GM18519 (cell line): ENCODE results near the gene MAFF.

Experiments
- ATAC-seq: cut with Tn5 transposase; IDR thresholded peaks from one replicate; pipeline ENCODE4 v1.9.1; 2021; ENCODE audit warnings: mild to moderate bottlenecking, moderate library complexity; ENCODE audit not compliant: unreplicated experiment, low FRiP score

The MAFF gene

DNA sequence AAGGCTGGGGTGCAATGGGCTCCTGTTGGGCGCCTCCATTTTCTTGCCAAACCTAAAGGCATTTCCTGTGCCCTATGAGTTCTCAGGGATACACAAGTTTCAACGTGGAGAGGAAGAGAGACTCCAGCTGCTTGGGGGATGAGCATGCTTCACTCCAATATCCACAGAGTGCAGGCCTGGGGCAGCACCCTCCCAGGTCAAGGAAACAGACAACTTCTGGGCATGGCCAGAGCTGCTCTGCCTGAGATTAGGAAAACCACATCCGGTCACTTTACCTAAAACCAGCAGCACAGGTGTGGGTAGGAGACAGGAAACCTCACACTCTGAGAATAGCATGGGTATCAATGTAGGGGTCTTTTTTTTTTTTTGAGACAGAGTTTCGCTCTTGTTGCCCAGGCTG, 42.3 kb downstream of the MAFF start:
- ATAC-seq = no peak

DNA sequence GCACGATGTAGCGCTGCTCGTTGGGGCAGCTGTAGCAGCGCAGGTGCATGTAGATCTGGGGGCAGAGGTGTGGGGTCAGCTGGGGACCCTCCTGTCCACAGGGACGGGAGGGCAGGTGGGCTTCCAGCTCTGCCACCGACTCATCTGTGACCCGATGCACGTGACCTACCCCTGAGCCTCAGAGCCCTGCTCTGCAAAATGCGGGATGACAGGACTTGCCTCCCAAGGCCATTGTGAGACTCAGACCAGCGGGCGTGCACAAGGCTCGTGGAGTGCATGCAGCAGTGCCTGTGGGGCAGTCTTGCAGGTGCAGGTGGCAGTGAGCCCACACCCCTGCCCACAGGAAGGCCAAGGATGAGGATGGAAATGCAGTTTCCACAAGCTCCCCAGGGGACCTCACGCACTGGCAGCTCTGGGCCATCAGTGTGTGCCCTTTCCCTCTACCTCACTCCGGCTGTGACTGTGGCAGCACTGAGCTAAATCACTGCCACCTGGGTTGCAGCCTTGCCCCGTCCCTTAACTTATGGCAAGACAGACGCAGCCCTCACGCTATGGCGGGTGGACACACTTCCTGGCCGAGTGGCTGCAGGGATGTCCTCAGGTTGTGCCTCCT, 44.4 kb downstream of the MAFF start:
- ATAC-seq = no peak

DNA sequence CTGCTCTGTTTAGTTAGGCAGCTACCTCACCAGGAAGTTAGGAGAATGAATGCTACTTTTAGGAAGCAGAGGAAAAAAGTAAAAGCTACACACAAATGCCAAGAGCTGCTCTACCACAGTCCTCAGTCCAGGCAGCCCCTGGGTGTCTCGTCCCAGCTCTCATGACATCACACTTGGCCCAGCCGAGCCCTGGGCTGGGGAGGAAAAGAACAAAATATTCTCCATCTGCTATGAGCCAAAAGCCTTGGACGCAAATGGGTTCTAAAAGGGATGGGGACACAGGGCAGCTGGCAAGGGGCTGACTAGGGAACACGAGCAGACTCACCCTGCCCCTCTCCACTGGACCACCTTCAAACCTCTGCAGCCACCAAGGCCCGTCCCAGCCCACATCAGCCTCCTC, 44.9 kb downstream of the MAFF start:
- ATAC-seq = no peak

DNA sequence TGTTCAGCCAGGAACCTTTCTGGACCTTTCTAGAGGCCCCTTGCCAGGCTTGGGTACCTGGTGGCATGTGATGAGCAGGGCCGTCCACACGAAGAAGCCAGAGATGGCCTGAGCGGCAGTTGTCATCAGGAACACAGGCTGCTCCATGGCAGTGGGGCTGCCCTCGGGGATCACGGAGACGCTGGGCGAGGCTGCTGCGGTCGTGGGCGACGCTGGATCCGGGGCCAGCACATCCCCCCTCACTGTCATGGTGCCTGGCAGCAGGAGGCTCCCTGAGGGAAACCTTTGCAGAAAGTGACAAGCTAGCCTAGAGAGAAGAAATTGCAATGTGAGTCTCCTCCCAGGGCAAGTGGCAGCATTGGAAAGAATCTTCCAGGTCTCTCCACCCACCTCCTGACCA, 45.9 kb downstream of the MAFF start:
- no peak for ATAC-seq

DNA sequence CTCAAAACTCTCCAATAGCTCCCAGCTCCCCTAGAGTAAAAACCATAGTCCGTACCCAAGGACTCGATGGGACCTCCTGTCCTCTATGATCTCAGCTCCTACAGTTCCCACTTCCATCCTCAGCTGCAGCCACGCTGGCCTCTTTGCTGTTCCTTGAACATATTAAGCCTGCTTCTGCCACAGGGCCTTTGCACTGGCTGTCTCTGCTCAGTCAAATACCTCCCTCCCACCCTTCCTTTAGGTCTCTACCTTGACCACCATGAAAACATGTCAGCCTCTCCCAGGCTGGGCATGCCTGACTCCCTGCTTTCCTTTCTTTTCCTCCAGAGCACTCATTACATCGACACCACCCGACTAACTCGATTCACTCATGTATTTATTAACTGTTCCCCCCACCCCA, 46.5 kb downstream of the MAFF start:
- no peak for ATAC-seq

DNA sequence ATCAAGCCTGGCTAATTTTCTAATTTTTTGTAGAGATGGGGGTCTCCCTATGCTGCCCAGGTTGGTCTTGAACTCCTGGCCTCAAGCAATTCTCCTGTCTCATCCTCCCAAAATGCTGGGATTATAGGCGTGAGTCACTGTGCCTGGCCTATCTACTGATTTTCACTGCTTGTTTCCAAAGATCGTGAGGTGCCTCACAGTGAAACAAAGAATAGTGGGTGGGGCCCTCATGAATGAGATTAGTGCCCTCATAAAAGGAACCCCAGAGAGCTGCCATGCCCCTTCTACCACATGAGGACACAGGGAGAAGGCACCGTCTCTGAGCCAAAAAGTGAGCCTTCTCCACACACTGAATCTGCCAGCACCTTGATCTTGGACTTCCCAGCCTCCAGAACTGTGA, 47.5 kb downstream of the MAFF start:
- ATAC-seq = no peak

DNA sequence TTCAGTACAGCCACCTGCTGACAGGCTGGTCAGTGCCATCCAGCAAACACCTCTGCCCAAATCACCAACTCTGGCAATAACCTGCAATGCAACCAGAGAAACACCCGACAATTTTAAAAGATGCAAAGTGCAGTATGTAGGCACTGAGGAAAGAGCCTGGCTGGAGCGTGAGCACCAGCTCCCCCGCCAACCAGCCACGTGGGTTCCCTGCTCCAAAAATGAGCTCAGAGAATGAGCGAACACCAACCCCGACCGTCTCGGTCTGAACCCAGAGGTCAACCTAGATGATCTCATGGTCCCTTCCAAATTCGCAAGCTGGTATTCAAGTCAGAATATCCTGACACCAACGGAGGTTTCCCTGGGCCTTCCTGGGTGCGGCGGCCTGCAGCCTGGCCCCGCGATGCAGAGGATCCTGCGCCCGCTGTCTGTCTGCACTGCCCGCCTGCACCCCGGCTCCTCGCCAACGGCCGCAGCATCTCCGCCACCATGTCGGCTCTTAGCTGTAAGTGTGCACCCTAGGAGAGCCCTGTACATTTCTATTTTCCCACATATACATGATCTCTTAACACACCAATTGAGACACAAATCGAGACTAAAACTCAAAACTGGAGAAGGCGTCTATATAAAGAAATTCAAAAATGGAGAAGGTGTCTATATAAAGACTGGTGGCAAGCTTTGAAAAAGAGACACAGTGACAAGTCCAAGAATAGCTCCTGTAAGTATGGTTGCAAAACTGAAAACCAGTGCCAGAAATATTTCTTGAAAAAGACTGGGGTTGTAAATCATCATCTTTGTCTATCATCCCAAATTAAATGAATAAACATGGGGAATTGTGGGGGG, 48.2 kb downstream of the MAFF start:
- no peak for ATAC-seq

DNA sequence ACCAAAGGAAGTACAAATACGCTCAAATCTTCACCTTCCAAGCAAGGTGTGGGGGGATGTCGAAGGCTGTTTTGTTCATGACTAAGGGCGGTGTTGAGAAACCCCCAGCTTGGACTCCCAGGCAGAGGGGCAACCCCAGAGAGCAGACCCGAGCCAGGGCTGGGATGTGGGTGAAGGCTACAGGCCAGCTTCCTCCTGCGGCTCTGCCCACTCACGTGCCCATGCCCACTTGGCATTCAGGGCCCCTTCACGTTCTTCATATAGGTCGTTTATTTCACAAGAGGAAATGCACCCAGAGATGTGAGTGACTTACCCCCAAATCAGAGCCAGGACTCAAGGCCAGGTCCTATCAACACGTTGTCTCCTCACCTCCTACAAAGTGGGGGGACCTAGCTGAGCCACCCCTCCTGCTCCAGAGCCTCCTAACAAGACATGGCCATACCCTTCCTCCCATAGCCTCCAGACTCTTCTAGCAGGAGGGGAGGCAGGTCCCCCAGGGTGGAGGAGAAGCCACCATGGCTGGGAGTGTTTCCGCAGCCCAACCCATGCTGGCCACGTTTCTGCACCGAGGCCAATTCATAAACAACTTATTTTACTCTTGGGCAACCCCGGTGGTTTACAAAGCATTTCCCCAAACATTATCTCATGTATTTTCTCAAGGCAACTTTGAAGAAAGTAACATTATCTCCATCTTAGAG, 49.0 kb downstream of the MAFF start:
- no peak for ATAC-seq

DNA sequence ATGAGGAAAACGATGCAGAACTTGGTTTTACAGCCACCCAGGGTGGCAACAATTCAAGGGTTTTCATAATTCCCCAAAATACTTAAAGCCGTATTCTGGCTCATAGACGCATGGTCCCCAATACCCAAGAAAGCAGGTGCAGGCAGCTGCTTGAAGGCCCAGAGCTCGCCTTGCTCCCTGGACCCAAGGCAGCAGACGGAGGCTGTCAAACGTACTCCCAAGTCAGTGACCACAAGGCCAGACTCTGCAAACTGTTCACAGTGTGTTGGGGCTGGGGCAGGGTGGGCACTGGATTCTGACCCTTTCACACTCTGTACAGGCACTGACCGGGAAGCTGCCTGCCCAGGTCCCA, 49.5 kb downstream of the MAFF start:
- ATAC-seq = no peak

DNA sequence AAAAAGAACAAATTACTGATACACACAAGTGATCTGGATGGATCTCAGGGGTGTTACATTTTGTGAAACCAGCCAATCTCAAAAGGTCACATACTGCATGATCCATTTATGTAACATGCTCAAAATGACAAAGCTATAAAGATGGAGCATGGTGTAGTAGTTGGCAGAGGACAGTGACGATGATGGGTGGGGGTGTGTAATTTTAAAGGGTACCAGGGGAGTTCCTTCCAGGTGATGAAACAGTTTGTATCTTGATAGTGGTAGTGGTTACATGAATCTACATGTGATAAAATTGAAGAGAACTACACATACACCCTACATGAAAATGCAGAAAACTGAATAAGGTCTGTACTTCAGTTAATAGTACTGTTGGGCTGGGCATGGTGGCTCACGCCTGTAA, 53.9 kb downstream of the MAFF start:
- no peak for ATAC-seq

DNA sequence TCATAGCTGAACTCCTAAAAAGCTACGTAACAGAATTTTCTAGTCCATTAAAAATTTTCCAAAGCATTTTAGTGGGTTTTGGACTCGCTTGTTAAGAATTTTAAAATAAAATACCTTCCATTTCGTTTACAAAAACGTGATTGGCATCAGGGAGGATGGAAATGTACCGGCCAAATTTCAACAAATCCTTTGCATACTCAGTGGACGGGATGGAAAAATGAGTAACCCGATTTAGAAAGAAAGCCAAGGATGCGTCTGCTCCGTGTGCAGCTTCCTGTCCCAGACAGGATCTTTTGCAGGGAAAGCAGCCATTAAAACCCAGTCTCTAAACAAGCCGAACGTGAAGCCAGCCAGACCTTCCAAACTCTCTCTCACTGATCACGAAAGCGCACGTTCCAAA, 55.4 kb downstream of the MAFF start:
- ATAC-seq = no peak

DNA sequence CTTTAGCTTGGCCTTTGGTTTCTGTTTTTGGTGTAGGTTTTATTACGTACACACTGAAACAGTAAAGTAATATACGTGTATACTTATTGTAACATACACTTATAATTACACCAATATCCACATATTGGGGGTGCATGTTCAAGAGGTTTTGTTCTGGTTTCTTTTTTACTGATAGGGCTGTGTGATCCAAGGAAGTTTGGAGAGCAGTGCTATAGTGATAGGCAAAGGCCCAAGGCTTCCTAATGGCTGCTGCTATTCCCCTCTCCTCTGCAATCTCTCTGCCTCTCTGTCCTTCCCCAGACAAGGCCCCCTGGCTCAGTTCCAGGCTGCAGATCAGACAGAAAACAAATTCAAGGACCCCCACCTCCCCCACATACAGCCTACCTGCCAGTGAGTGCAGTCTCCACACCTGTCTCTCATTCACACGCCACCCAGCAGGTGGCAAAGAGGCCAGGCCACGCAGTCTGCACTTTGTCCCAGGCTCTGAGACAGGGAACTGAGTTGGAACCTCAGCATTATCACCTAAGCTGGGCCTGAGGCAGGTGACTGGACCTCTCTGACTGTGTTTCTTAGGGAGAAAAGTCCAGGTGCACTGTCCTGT, 56.0 kb downstream of the MAFF start:
- no peak for ATAC-seq

DNA sequence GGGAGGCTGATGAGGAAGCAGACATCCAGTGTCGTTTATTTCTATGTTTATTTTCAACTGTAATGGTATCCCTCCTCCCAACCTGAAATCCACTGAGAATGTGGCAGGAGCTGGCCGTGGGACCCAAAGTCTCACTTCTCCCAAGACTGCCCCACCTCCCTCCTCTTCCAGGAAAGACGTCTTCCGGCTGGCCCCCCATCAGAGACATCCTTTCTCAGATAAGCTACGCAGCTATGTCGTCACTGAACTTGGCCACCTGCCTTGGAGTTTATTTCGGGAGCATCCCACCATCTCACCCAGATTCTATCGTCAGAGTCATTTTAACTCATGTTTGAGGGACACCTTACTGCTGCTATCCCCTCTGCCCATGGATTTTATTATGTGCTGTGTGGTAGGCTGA, 57.1 kb downstream of the MAFF start:
- no peak for ATAC-seq

DNA sequence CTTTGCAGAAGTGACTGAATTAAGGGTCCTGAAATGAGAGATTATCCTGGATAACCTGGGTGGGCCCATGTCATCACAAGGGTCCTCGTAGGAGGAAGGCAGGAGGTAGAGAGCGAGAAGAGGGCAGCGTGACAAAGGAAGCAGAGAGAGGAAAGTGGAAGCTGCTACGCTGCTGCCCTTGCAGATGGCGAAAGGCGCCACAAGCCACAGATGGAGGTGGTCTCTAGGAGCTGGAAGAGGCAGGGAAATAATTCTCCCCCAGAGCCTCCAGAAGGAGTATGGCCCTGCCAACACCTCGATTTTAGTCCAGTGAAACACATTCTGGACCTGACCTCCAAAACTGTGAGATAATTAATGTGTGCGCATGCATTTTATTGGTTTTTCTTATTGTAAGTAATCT, 57.6 kb downstream of the MAFF start:
- ATAC-seq = no peak

DNA sequence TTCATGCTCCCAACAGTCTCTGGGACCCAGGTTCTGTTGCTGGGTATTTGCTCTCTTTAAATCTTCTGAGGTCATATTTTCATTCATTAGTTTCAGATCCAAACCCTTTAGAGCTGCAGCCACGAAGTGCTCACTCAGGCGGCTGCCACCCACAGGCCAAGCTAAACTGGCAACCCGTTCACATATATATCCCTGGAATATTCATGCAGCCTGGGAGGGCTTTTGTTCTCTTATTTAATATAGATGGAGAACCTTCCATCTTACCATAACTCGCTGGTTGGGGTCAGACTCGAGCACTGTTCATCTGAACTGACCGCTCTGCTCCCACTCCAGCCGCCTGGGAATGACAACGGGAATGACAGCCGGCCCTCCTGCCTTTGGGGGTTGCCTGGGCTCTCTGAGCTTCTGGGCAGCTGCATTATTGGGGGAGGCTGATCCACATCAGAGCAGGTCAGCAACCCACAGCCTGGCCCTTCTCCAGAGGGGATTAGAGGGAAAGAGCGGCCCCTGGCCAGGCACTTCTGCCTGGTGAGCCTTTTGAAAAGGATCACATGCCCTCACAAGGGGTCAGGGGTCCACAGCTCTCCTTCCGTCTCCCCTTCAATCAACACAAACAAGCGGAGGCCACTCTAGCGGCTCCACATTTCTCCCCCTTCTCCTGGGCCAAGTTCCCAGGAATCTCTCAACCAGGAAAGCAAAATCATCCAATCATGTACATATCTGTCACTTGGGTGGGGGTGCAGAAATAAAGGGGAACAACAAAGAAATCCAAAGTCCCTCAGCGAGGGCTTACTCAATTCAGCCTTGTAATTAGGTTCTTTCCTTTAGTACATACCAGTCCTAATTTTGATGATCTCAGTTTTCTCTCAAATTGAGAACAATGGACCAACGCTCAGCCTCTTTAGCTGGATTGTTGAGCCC, 59.2 kb downstream of the MAFF start:
- no peak for ATAC-seq

DNA sequence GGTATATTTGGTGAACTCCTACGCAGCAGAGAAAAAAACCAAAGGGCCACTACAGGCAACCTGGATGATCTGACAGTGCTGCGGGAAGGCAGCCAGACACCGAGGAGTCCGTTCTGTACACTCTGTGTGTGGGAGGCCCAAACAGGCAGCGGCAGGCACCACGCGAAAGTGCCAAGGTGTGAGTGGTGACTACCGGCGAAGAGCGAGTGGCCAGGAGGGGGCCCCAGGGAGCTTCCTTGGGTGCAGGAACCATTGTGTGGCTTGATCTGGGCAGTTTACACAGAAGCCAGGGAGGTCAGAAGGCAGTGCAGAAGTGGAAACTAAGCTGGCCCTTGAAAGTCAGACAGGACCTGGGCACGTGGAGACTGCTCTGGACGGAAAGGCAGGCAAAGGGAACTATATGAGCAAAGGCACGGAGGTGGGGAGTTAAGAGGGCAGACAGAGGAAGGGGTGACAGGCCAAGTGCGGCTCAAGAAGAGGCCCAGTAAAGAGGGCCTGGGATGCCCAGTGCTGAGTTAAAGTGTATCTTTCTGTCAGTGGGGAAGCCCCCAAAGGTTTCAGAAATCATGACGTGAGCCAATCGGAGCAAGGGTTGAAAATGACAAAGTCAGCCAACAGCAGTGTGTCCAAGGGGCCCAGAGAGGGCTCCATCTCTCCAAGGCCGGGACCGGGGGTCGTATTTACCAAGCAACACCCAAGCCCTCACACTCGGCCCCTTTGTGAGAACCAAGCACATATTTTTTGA, 60.4 kb downstream of the MAFF start:
- no peak for ATAC-seq

DNA sequence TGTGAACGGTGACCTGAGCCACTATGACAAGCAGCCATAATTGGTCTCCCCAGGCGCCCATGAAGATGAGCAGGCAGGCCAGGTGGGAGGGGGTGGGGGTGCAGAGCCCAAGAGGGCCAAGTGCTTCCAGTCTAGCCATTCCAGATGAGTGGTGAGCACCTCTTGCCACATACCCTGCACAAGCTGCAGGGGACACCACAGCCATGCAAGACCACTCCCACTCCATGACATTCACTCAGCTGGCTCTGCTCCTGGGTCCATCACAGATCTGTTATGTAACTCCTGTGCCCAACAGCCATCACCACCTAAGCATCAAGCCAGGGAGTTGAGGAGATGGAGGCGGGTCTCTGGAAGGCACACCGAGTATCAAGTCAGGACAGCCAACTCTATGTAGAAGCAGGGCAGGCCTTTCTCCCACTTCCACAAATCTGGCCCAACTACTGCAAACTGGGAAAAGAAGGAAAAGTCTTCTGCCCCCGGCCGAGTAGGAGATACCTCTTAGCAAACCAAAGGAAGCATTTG, 62.6 kb downstream of the MAFF start:
- ATAC-seq = no peak
